Neutrophil (primary cell): Measurements from ENCODE around the gene CDH13.

ENCODE experiments used
- H3K27ac ChIP-seq: fragments of 200-600 bp; sonication (generic); 2 replicates; pipeline ENCODE4 v1.5.1; 2016; ENCODE audit warnings: mild to moderate bottlenecking, moderate library complexity
- H3K27me3 ChIP-seq: fragments of 200-600 bp; sonication (generic); 2 replicates; pipeline ENCODE4 v1.6.0; 2016; ENCODE audit warnings: mild to moderate bottlenecking
- H3K36me3 ChIP-seq: fragments of 200-600 bp; sonication (generic); 2 replicates; pipeline ENCODE4 v1.5.1; 2017
- H3K4me1 ChIP-seq, 2 experiments: fragments of 200-600 bp in 1 of 2; sonication (generic) in 1 of 2; 1 replicate in 1 of 2; 2 replicates in 1 of 2; pipeline versions ENCODE4 v1.5.1 to v1.6.1; 2013 to 2016; ENCODE audit warnings: low read depth in 1 of 2, low read length in 1 of 2, mild to moderate bottlenecking in 1 of 2, moderate library complexity in 1 of 2; ENCODE audit not compliant: control insufficient read depth in 1 of 2, insufficient read depth in 1 of 2
- H3K4me3 ChIP-seq, 2 experiments: fragments of 200-600 bp in 1 of 2; sonication (generic) in 1 of 2; 1 replicate in 1 of 2; 2 replicates in 1 of 2; pipeline ENCODE4 v1.5.1; 2013 to 2016; ENCODE audit warnings: low read depth in 1 of 2, low read length in 1 of 2, mild to moderate bottlenecking in 1 of 2, moderate library complexity in 1 of 2
- H3K9me3 ChIP-seq: fragments of 200-600 bp; sonication (generic); 2 replicates; pipeline ENCODE4 v1.5.1; 2016
- CTCF ChIP-seq: fragments of 200-600 bp; sonication (generic); IDR thresholded peaks from 2 replicates; pipeline ENCODE4 v1.5.1; 2016; ENCODE audit warnings: antibody characterized with exemption

Gene CDH13

DNA sequence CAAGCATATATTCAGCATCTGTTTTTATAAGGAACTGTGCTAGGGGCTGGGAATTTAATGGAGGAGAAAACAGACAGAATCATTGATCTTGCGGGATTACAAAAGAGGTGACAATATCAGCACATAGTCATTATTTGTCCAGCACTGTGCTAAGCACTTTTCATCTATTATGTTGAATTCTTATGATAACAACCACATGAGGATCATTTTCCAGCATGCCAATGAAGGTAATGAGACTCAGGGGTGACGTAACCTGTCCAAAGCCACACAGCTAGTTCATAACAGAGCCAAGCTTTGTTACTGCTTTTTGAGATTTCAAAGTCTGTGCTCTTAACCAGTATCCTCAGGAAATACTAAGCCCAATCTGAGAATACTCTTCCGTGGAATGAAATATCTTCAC, 503.3 kb downstream of the CDH13 start:
- Histone ChIP-seq H3K4me1 (no peaks in the 10 kb centered on the region), H3K27me3 (no peaks in the 10 kb centered on the region), H3K36me3 (no peaks in the 10 kb centered on the region), H3K4me3 (no peak overlapping the region), H3K27ac (no peak overlapping the region), H3K9me3 (no peaks in the 10 kb centered on the region)
- no peak for TF ChIP-seq CTCF

DNA sequence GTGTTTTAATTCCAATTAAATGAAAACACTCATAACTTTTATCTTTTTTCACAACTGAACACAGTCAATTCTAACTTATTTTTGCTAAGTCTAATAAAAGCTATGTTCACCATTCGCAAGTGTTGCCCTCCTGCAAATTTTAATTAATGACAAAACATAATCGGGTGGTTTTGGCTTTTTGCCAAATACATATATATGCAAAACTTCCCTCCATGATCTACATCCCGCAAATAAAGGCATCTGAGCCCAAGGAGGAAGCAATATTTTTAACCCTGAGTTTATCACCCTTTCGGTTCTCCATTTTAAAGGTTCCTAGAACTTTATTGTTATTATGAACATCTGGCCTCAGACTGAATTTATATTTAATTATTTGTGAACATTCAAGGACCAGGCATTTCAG, 507.9 kb downstream of the CDH13 start:
- Histone ChIP-seq H3K4me3 (no peak overlapping the region), H3K9me3 (no peaks in the 10 kb centered on the region), H3K36me3 (no peaks in the 10 kb centered on the region), H3K4me1 (no peaks in the 10 kb centered on the region), H3K27ac (no peak overlapping the region), H3K27me3 (no peaks in the 10 kb centered on the region)
- TF ChIP-seq CTCF: no peak

DNA sequence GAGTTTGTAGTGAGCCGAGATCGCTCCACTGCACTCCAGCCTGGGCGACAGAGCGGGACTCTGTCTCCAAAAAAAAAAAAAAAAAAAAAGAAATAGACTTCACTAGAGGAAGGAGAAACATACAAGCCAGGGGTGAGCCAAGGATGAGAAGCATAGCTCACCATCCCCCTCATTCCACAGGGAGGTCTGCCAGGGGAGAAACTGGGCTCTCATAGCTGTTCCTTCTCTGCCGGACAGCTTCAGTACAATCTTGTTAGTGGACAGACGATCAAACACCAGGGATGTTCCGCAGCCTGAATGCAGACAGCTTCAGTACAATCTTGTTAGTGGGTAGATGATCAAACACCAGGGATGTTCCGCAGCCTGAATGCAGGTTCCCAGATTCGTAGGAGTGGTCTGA, 509.6 kb downstream of the CDH13 start:
- no peaks in the 10 kb centered on the region for H3K4me1 ChIP-seq
- no peak overlapping the region for H3K27ac ChIP-seq
- no peaks in the 10 kb centered on the region for H3K9me3 ChIP-seq
- H3K27me3 ChIP-seq: no peaks in the 10 kb centered on the region
- no peak overlapping the region for H3K4me3 ChIP-seq
- TF ChIP-seq CTCF: no peak
- H3K36me3 ChIP-seq: no peaks in the 10 kb centered on the region

DNA sequence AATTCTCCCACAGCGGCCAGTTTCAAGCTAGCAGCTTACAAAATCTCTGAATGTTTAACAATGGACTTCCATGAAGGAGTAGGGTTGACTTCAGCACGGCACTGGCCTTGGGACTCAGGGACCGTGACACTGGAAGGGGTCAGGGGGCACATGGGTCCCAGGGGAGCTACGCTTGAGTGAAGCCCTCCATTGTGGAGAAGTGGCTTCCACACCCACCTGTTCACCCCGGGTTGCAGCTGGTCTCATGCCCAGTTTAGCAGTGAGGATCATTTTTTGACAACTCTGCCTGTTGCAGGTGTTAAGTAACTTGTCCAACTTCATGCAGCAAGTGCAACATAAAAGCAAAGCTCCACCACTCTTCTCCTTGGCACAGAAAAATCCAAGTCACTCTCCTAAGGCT, 510.2 kb downstream of the CDH13 start:
- H3K27ac ChIP-seq: no peak overlapping the region
- H3K4me3 ChIP-seq: no peak overlapping the region
- H3K9me3 ChIP-seq: no peaks in the 10 kb centered on the region
- no peak for TF ChIP-seq CTCF
- H3K27me3 ChIP-seq: no peaks in the 10 kb centered on the region
- no peaks in the 10 kb centered on the region for H3K4me1 ChIP-seq
- no peaks in the 10 kb centered on the region for H3K36me3 ChIP-seq

GRCh38 chr16:83137326-83137781, 510.6 kb downstream of the CDH13 start:
- Histone ChIP-seq H3K4me1 (no peaks in the 10 kb centered on the region), H3K27me3 (no peaks in the 10 kb centered on the region), H3K36me3 (no peaks in the 10 kb centered on the region), H3K9me3 (no peaks in the 10 kb centered on the region), H3K27ac (no peak overlapping the region), H3K4me3 (no peak overlapping the region)
- no peak for TF ChIP-seq CTCF

DNA sequence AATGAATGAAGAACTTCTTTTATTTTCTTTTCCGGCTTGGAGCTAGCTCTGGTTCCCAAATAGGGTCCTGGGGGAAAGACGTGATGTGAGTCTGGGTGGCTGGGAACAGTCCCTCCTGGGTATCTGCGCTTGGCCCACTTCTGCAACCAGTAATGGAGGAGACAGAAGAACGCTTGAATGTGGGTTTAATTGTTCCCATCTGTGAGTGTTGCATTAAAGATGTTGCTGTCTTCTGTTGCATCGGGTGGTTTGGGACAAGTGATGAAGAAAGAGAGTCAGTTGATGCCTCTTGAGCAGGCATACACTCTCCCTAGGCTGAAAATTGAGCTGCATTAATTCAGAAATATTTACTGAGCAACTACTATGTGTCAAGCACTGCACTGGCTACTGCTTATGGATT, 511.1 kb downstream of the CDH13 start:
- Histone ChIP-seq H3K36me3 (no peaks in the 10 kb centered on the region), H3K9me3 (no peaks in the 10 kb centered on the region), H3K27ac (no peak overlapping the region), H3K4me1 (no peaks in the 10 kb centered on the region), H3K4me3 (no peak overlapping the region), H3K27me3 (no peaks in the 10 kb centered on the region)
- no peak for TF ChIP-seq CTCF
